Epithelial cell of esophagus (primary cell): Measurements from ENCODE around the gene DNAH11.
A peak's percentile ranks its signal among the peaks of the same experiment; 100 is the strongest.
"Not testable (repeated sequence)": the region's sequence is repeated elsewhere in the genome, so short reads cannot be mapped to it uniquely, and the experiment has no call there.

Source experiments
- DNase-seq: peaks from one replicate; pipeline ENCODE4 v3.0.0; 2010; ENCODE audit warnings: low read depth
- H3K4me3 ChIP-seq: 2 replicates; pipeline ENCODE4 v1.5.1; 2011; ENCODE audit warnings: mild to moderate bottlenecking, low read length, control low read depth
- CTCF ChIP-seq: IDR thresholded peaks from 2 replicates; pipeline ENCODE4 v1.5.1; 2011; ENCODE audit warnings: low read depth, mild to moderate bottlenecking, low read length, control low read depth, inconsistent platforms; ENCODE audit not compliant: insufficient read depth; ENCODE audit errors: missing control alignments

DNAH11 gene

DNA sequence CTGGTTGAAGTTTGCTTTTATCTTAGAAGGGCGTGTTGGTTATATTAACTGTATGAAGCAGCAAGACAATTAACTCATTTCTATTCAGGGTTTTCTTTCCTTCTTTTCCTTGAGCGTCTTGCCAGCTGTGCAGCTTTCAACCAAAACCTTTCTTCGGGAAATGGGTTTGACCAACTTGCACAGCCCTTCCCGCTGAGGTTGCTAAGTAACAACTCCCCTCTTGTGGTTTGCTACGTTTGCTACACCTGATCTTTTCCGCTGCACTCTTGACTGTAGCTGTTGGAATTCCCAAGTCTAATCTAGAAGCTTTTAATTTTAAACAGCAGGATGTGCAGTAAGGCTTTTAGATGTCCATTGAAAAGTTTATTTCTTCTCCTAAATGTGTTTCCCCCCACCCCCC, 286.0 kb downstream of the DNAH11 start:
- DNase-seq: no peak
- TF ChIP-seq CTCF: no peak

DNA sequence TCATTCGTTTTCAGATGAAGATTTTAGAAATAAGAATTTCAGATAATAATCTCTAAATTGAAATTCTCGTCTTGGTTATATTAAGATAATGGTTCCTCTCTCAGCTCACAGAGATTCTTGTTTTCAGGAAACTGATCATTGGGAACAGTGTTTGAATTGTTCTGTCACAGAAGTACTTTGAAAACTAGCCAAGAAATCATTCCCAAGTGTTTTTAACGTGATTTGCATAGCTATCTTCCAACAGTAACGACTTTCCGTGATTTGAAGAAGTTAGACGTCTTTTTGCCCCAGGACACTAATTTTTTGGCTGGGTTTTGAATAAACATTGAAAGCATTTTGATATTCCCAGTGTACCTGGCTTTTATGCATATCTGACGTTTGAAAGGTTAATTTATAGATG, 286.9 kb downstream of the DNAH11 start:
- TF ChIP-seq CTCF: no peak

More for the DNA sequence above, 286.0 kb downstream of the DNAH11 start:
- H3K4me3 ChIP-seq: no peak overlapping the region

DNA sequence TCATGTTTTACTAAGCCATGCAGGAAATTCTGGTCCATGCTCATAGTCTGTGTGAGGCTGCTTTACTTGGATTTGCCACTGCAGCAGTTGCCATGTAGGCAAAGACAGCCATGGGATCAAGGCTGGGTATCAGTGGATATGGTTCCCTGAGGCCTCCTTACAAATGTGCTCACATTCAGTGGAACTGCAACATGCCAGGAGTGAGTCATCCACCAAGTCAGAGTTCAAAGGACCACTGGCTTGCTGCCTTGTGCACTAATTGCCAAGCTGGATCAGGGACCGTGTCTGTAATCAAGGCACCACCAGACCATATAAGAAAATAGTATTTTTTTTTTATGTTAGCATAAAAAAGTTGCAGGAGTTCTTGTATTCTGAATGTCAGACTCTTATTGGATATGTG, 301.9 kb downstream of the DNAH11 start:
- peak; percentile 16 for DNase-seq
- no peak overlapping the region for H3K4me3 ChIP-seq
- TF ChIP-seq CTCF: no peak

More for the DNA sequence above, 286.9 kb downstream of the DNAH11 start:
- H3K4me3 ChIP-seq: no peak overlapping the region
- no peak for DNase-seq

- no peak for TF ChIP-seq CTCF
- DNase-seq: peak; percentile 25
- H3K4me3 ChIP-seq: no peak overlapping the region
These were observed 307.9 kb downstream of the DNAH11 start for GRCh38 chr7:21850531-21851285.

DNA sequence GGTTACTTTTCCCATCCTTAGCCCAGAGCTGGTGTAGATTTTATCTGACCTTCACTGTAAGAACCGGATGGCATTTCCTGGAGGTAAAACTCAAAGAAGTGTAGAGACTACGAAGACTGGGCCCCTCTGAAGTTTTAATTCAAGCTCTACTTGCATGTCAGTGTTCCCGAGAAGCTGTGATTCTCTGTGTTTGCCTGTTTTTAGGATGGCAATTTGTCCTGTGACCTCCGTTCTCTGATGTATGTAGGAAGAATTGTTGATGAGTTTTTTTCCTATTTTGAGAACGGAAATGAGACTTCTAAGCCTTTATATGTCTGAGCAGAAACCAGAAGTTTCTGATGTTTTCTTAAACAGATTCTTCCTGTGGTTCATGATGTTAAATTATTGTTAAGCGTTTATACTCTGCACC, 308.7 kb downstream of the DNAH11 start:
- DNase-seq: no peak

DNA sequence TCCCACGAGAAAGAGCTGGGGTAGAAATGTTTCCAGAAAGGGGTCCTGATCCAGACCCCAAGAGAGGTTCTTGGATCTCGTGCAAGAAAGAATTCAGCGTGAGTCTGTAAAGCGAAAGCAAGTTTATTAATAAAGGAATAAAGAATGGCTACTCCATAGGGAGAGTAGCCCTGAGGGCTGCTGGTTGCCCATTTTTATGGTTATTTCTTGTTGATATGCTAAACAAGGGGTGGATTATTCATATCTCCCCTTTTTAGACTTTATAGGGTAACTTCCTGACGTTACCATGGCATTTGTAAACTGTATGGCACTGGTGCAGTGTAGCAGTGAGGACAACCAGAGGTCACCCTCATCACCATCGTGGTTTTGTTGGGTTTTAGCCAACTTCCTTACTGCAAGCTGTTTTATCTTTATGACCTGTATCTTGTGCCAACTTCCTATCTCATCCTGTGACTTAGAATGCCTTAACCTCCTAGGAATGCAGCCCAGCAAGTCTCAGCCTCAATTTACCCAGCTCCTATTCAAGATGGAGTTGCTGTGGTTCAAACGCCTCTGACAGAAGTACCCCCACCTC, 322.9 kb downstream of the DNAH11 start:
- peak; percentile 4 for DNase-seq
- H3K4me3 ChIP-seq: not testable (repeated sequence)

More for the DNA sequence above, 308.7 kb downstream of the DNAH11 start:
- TF ChIP-seq CTCF: no peak
- H3K4me3 ChIP-seq: no peak overlapping the region

- no peak for TF ChIP-seq CTCF
- no peak for DNase-seq
- no peak overlapping the region for H3K4me3 ChIP-seq
These were observed 323.9 kb downstream of the DNAH11 start for GRCh38 chr7:21866731-21867130.
